GM23248 (cell line): ENCODE data around the gene ZNF33B. TPM values are rescaled to one million over a fixed set of nuclear protein-coding genes. Genes with fewer than 3 reads are reported as not detected.

Experiments used
- DNase-seq: peaks from one replicate; pipeline ENCODE4 v3.0.0-alpha.2; 2015
- H2AFZ ChIP-seq: fragments of 200-600 bp; sonication (generic); 2 replicates; pipeline ENCODE4 v1.6.1; 2016; ENCODE audit warnings: antibody characterized with exemption
- H3F3A ChIP-seq: fragments of 200-600 bp; sonication (generic); 2 replicates; pipeline ENCODE4 v1.6.1; 2016; ENCODE audit warnings: mild to moderate bottlenecking, antibody characterized with exemption, mixed run types; ENCODE audit not compliant: insufficient read depth
- H3K27ac ChIP-seq: fragments of 200-600 bp; sonication (generic); 2 replicates; pipeline ENCODE4 v1.5.1; 2016; ENCODE audit warnings: mild to moderate bottlenecking
- H3K27me3 ChIP-seq: fragments of 200-600 bp; sonication (generic); replicated peaks from 2 replicates; pipeline ENCODE4 v1.6.1; 2016; ENCODE audit warnings: mild to moderate bottlenecking; ENCODE audit not compliant: insufficient read depth
- H3K36me3 ChIP-seq: fragments of 200-600 bp; sonication (generic); 2 replicates; pipeline ENCODE4 v1.6.1; 2016; ENCODE audit warnings: low read depth, mild to moderate bottlenecking
- H3K4me1 ChIP-seq: fragments of 200-600 bp; sonication (generic); 2 replicates; pipeline ENCODE4 v1.6.1; 2016; ENCODE audit warnings: mild to moderate bottlenecking; ENCODE audit not compliant: insufficient read depth
- H3K4me2 ChIP-seq: fragments of 200-600 bp; sonication (generic); one replicate; pipeline ENCODE4 v1.6.1; 2016; ENCODE audit warnings: mild to moderate bottlenecking; ENCODE audit not compliant: unreplicated experiment
- H3K4me3 ChIP-seq: fragments of 200-600 bp; sonication (generic); 2 replicates; pipeline ENCODE4 v1.5.1; 2016; ENCODE audit warnings: mild to moderate bottlenecking
- H3K79me2 ChIP-seq: fragments of 200-600 bp; sonication (generic); 2 replicates; pipeline ENCODE4 v1.6.1; 2016; ENCODE audit warnings: mild to moderate bottlenecking; ENCODE audit not compliant: insufficient read depth
- H3K9ac ChIP-seq: fragments of 200-600 bp; sonication (generic); 2 replicates; pipeline ENCODE4 v1.6.1; 2016; ENCODE audit warnings: mild to moderate bottlenecking
- H3K9me2 ChIP-seq: fragments of 200-600 bp; sonication (generic); 2 replicates; pipeline ENCODE4 v1.6.1; 2016; ENCODE audit warnings: mixed run types, mild to moderate bottlenecking, moderate library complexity; ENCODE audit not compliant: insufficient read depth
- H3K9me3 ChIP-seq: fragments of 200-600 bp; sonication (generic); one replicate; pipeline ENCODE4 v1.6.1; 2017; ENCODE audit warnings: low read depth
- H4K20me1 ChIP-seq: fragments of 200-600 bp; sonication (generic); 2 replicates; pipeline ENCODE4 v1.6.0; 2016; ENCODE audit not compliant: insufficient read depth
- EZH2 ChIP-seq: fragments of 200-600 bp; sonication (generic); IDR thresholded peaks from 2 replicates; pipeline ENCODE4 v1.6.1; 2018; ENCODE audit warnings: antibody characterized with exemption, mild to moderate bottlenecking; ENCODE audit not compliant: insufficient read depth, poor library complexity, severe bottlenecking
- EZH2phosphoT487 ChIP-seq: fragments of 200-600 bp; sonication (generic); IDR thresholded peaks from 2 replicates; pipeline ENCODE4 v1.6.1; 2018; ENCODE audit warnings: antibody characterized with exemption, moderate library complexity, mild to moderate bottlenecking, low read depth; ENCODE audit not compliant: insufficient read depth
- WGBS, 2 experiments: methylation state at CpG; one replicate each; pipeline ENCODE4 v1.1.6; 2015 to 2017; ENCODE audit warnings: low lambda C conversion rate in 2 of 2, low coverage in 1 of 2; ENCODE audit errors: missing lambda C conversion rate in 2 of 2; 5-methylcytosine and 5-hydroxymethylcytosine counted together
- in situ Hi-C: fragments of 300-500 bp; cut with MboI; formaldehyde crosslinking; loops from 2 replicates; pipeline ENCODE4 v1.15.0; 2020
- polyA plus RNA-seq: library from polyadenylated mRNA; unstranded; fragments of >200 nt; fragmentation: Nextera tagmentation; extraction: Ambion mirVana; gene quantifications from 2 replicates; pipeline ENCODE4 v1.2.1, GENCODE V29; 2016
- total RNA-seq: library from RNA; depleted of rRNA; stranded (reverse); fragments of >200 nt; shearing (Covaris generic); gene quantifications from 2 replicates; pipeline ENCODE4 v1.2.3, GENCODE V29; 2014

Gene ZNF33B
- total and polyA plus RNA-seq, 2 experiments from 2014 or later = 1.9 to 2.5 TPM

DNA sequence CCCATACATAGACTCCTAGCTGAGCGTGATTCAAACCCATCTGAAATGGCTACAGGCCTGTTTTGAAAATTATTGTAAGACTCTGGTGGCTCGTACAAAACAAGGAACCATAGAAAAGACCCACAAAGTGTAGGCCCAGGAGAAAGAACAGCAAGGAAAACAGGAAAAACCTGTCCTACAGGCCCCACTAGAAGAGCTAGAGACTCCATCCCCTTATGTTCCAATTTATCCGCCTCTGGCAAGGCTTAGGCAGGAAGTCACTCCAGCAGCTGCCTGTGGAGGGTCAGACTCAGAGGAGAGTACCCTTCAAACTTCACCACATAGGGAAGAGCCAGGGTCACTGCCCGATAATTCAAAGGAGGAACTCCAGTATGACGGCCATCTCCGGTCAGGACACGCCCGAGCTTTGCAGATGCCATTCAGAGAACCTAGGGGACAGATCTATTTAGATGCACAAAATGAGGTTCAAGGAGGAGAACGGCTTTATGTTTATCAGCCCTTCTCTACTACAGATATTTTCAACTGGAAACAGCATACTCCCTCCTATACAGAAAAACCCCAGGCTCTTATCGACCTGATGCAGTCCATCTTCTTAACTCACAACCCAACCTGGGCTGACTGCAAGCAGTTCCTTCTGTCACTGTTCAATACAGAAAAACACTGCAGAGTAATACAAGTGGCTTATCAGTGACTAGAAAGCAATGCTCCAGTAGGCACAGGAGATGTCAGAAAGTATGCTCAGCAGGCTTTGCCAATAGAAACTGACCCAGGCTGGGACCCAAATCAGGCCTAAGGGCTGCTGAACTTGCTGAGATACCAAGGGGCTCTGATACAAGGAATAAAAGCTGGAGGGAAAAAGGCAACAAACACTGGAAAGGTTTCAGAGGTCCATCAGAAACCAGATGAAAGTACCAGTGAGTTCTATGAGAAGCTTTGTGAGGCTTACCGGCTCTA, 8.6 kb upstream of the ZNF33B start:
- H3K79me2 ChIP-seq = no peaks in the 10 kb centered on the region
- H3K4me3 ChIP-seq = no peak overlapping the region
- H3K4me1 ChIP-seq = no peaks in the 10 kb centered on the region
- WGBS, 2 experiments = 47 to 55% methylated on average over 11 of the region's 11 CpGs
- H3K9ac ChIP-seq = no peak overlapping the region
- no peaks in the 10 kb centered on the region for H3K9me2 ChIP-seq
- no peaks in the 10 kb centered on the region for H3K9me3 ChIP-seq
- no peak for DNase-seq
- H4K20me1 ChIP-seq = no peaks in the 10 kb centered on the region
- H3K27me3 ChIP-seq = no peaks in the 10 kb centered on the region
- H3K27ac ChIP-seq = no peak overlapping the region
- no peak overlapping the region for H2AFZ ChIP-seq
- no peak overlapping the region for H3K4me2 ChIP-seq
- H3F3A ChIP-seq = no peaks in the 10 kb centered on the region
- no peak for TF ChIP-seq EZH2phosphoT487
- TF ChIP-seq EZH2 = no peak
- H3K36me3 ChIP-seq = no peaks in the 10 kb centered on the region
- in situ Hi-C loops = no loop called here

DNA sequence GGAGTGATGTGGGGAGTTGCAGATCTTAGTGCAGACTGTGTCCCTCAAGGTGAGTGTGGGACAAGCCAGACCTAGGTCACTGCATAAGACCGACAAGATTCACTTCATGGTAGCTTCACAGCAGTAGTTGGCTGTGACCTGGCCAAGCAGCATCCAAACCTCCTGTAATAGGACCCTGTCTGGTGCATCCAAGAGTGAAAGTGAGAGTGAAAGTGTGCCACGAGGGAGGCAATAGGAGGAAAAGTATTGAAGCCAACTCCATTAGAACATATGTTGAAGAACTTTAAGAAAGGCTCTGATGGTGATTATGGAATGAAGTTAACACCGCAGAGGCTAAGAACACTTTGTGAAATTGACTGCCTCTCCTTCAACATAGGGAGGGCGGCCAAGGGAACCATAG, 7.8 kb upstream of the ZNF33B start:
- TF ChIP-seq EZH2phosphoT487 (no peak), EZH2 (no peak)
- in situ Hi-C loops = no loop called here
- Histone ChIP-seq H3F3A (no peaks in the 10 kb centered on the region), H3K27me3 (no peaks in the 10 kb centered on the region), H2AFZ (no peak overlapping the region), H3K4me3 (no peak overlapping the region), H3K4me1 (no peaks in the 10 kb centered on the region), H3K4me2 (no peak overlapping the region), H3K9me2 (no peaks in the 10 kb centered on the region), H3K36me3 (no peaks in the 10 kb centered on the region), H3K27ac (no peak overlapping the region), H3K9me3 (no peaks in the 10 kb centered on the region), H4K20me1 (no peaks in the 10 kb centered on the region), H3K9ac (no peak overlapping the region), H3K79me2 (no peaks in the 10 kb centered on the region)
- 42% methylated on average over 4 of the region's 4 CpGs for WGBS, 2 experiments
- DNase-seq = no peak

DNA sequence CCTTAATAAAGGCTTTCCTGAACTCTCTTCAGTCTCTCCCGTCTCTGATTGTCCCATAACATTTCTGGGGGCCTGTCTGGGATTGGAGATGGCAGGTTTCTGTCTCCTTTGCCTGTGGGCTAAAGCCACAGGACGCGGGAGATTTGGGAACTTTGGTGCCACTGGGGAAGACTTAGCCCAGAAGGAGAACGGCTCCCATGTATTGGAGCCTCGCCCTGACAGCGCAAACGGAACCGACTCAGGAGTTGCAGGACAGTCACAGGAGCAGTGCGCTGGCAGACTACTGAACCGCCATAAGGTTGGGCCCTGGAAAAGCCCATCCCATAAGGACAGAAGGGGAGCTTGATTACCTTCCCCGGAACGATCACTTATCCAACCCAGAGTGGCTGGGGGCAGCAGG, 7.1 kb upstream of the ZNF33B start:
- no peak overlapping the region for H3K4me3 ChIP-seq
- H3K27me3 ChIP-seq = no peaks in the 10 kb centered on the region
- no peaks in the 10 kb centered on the region for H3F3A ChIP-seq
- H3K79me2 ChIP-seq = no peaks in the 10 kb centered on the region
- H3K9me2 ChIP-seq = no peaks in the 10 kb centered on the region
- in situ Hi-C loops = no loop called here
- no peak overlapping the region for H3K9ac ChIP-seq
- 67 to 70% methylated on average over 12 of the region's 12 CpGs for WGBS, 2 experiments
- H3K36me3 ChIP-seq = no peaks in the 10 kb centered on the region
- H3K4me2 ChIP-seq = no peak overlapping the region
- H3K27ac ChIP-seq = no peak overlapping the region
- no peak overlapping the region for H2AFZ ChIP-seq
- no peak for TF ChIP-seq EZH2phosphoT487
- no peak for TF ChIP-seq EZH2
- H3K9me3 ChIP-seq = no peaks in the 10 kb centered on the region
- H4K20me1 ChIP-seq = no peaks in the 10 kb centered on the region
- no peaks in the 10 kb centered on the region for H3K4me1 ChIP-seq
- no peak for DNase-seq

DNA sequence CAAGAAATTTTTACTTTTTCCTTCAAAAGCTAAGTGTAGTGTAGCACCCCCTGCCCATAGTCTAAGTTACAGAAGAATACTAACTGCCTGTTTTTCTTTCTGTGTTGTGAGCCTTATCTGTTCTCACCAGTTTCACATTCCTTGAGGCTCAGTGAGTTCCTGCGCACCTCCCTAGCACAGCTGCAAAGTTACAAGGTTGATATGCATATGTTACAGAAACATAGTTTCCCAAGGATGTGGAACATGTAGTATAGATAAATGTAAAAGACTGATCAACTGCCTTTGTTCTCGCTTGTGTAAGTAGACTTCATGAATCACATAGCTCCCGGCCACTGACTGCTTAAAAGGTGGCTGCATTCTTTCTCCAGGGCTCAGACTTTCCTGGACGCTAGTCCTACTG, 6.7 kb upstream of the ZNF33B start:
- H3K27ac ChIP-seq = no peak overlapping the region
- H3K9me2 ChIP-seq = no peaks in the 10 kb centered on the region
- no peak overlapping the region for H2AFZ ChIP-seq
- no peak overlapping the region for H3K4me2 ChIP-seq
- no peaks in the 10 kb centered on the region for H3F3A ChIP-seq
- H3K4me1 ChIP-seq = no peaks in the 10 kb centered on the region
- H3K27me3 ChIP-seq = no peaks in the 10 kb centered on the region
- no peaks in the 10 kb centered on the region for H3K36me3 ChIP-seq
- H3K4me3 ChIP-seq = no peak overlapping the region
- WGBS, 2 experiments = 36% methylated on average over 4 of the region's 4 CpGs
- H3K79me2 ChIP-seq = no peaks in the 10 kb centered on the region
- TF ChIP-seq EZH2 (no peak), EZH2phosphoT487 (no peak)
- no peaks in the 10 kb centered on the region for H3K9me3 ChIP-seq
- H4K20me1 ChIP-seq = no peaks in the 10 kb centered on the region
- in situ Hi-C loops = no loop called here
- no peak overlapping the region for H3K9ac ChIP-seq
- no peak for DNase-seq
